Activated naive CD4-positive, alpha-beta T cell (primary cell): Measurements from ENCODE around the gene SLC22A17.
A peak's percentile ranks its signal among the peaks of the same experiment; 100 is the strongest.
"Not testable (repeated sequence)": the region's sequence is repeated elsewhere in the genome, so short reads cannot be mapped to it uniquely, and the experiment has no call there.

Source experiments
- DNase-seq, 4 experiments: peaks; one replicate each; lab custom pipeline; 2025; lab: John Stamatoyannopoulos, UW

The SLC22A17 gene

DNA sequence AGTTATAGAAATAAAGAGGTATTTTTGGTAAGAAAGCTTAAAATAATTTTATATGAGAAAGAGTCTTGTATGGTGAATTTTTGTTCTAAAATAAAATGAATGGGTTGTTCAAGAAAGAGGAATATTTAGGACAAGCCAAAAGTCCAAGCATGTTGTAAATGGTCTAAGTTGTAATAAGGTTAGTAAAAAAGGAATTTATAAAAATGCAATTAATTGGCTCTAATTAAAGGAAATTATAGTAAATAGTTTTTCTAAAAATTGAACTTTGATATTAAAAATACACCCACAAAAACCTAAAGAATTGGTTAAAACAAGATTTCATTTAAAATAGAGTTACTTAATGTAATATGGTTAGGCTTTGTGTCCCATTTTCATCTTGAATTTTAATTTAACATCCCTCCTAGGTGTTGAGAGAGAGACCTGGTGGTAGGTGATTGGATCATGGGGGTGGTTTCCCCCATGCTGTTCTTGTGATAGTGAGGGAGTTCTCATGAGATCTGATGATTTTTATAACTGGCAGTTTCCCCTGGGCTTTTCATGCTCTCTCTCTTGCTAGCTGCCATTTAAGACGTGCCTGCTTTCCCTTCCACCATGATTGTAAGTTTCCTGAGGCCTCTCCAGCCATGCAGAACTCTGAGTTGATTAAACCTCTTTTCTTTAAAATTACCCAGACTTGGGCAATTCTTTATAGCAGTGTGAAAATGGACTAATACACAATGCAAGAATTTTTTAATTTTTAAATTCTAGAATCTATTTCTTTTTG, 13.0 kb downstream of the SLC22A17 start:
- DNase-seq = no peak

DNA sequence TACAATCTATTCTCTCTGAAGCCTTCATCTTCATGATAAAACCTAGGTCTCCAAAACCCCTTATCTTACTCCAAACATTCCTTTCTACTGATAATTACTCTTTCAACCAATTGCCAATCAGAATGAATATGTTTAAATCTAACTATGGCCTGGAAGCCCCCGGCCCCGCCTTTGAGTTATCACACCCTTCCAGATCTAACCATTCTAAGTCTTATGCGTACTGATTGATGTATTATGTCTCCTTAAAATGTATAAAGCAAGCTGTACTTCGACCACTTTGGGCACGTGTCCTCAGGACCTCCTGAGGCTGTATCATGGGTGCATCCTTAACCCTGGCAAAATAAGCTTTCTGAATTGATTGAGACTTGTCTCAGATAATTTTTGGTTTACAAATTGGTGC, 17.1 kb downstream of the SLC22A17 start:
- DNase-seq = no peak

DNA sequence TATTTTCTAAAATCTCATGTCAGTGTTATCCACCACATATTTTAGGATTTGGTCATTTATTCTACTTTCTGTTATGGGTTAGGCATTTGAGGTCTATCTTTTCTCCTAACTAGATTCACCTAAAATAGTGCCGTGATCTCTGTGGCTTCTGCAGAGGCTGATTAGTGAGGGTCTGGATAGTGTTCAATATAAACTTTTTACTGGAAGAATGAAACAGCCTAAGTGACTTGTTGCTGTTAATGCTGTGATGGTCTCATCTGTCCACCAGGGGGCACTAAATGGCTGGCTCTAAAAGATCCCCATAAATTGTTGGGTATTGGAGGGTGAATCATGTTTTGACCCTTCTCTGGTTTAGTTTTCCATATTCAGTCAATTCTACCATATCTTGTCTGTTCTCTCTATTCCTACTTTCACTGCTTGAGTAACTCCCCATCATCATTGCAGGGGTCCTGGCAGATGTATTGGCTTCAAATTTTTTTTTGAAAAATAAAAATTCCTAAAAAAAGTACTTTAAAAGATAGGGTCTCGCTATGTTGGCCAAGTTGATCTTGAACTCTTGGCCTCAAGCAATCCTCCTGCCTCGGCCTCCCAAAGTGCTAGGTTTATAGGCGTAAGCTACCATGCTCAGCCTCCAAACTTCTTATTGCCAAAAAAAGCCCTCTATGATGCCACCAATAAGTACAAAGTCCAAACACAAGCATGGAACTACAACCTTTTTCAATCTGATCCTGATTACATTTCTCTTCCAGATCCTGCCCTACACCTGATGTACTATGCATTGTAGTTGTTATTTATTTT, 24.5 kb downstream of the SLC22A17 start:
- DNase-seq = peak in 2 of 4 experiments; percentile 9 to 38

DNA sequence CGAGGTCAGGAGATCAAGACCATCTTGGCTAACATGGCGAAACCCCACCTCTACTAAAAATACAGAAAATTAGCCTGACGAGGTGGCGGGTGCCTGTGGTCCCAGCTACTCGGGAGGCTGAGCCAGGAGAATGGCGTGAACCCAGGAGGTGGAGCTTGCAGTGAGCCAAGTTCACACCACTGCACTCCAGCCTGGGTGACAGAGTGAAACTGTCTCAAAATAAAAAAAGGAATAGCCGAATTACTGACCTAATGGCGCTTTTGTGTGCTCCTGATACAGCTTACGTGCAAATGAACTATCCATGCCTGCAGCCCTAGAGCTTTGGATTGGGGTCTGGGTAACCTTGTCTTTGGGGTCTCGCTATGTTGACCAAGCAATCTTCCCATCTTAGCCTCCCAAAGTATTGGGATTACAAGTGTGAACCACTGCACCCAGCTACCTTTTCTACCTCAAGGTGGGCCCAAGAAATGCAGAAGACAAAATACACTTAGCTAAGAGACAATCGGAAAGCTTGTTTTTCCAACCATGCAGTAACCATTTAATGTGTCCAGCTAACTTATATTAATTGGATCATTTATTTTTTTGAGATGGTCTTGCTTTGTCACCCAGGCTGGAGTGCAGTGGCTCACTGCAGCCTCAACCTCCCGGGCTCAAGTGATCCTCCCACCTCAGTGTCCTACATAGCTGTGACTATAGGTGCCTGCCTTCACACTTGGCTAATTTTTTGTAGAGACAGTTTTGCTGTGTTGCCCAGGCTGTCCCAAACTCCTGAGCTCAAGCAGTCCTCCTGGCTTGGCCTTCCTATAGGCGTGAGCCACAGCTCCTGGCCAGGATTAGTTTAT, 26.0 kb downstream of the SLC22A17 start:
- DNase-seq = no peak

DNA sequence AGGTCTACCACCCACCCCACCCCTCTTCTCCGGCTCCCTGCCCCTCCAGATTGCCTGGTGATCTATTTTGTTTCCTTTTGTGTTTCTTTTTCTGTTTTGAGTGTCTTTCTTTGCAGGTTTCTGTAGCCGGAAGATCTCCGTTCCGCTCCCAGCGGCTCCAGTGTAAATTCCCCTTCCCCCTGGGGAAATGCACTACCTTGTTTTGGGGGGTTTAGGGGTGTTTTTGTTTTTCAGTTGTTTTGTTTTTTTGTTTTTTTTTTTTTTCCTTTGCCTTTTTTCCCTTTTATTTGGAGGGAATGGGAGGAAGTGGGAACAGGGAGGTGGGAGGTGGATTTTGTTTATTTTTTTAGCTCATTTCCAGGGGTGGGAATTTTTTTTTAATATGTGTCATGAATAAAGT, 26.9 kb downstream of the SLC22A17 start:
- DNase-seq = not testable (repeated sequence)

DNA sequence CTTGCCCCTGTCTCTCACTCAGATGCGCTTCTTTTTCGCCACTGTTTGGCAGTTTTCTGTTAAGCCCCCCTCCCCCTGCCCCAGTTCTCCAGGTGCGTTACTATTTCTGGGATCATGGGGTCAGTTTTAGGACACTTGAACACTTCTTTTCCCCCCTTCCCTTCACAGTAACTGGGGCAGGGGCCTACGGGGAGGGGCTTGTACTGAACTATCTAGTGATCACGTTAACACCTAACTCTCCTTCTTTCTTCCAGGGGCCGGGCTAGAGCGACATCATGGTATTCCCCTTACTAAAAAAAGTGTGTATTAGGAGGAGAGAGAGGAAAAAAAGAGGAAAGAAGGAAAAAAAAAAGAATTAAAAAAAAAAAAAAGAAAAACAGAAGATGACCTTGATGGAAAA, 27.7 kb downstream of the SLC22A17 start:
- no peak for DNase-seq

DNA sequence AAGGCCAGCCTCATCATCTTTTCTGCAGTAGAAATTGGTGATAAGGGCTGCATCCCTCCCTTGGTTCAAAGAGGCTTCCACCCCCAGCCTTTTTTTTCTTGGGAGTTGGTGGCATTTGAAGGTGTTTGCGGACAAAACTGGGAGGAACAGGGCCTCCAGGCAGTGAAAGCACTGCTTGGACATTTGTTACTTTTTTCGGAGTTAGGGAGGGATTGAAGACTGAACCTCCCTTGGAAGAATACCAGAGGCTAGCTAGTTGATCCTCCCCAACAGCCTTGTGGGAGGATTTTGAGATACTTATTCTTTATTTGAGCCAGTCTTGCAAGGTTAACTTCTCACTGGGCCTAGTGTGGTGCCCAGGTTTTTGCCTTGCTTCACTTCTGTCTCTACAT, 28.2 kb downstream of the SLC22A17 start:
- DNase-seq = no peak

DNA sequence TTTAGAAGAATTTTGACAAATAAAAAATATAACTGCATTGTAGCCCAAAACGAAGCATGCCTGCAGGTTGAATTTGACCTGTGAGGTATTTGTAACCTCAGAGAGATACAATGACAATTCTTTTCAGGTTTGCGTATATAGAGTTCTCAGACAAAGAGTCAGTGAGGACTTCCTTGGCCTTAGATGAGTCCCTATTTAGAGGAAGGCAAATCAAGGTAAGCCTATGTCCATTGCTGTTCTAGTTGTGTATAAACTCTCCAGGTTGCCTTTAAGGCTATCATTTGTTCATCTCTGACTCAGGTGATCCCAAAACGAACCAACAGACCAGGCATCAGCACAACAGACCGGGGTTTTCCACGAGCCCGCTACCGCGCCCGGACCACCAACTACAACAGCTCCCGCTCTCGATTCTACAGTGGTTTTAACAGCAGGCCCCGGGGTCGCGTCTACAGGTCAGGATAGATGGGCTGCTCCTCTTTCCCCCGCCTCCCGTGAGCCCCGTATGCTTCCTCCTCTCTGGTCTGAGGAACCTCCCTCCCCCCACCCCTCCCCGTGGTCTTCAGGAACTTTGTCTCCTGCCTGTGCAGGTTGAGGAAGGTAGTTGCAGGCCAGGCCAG, 28.7 kb downstream of the SLC22A17 start:
- DNase-seq = no peak

DNA sequence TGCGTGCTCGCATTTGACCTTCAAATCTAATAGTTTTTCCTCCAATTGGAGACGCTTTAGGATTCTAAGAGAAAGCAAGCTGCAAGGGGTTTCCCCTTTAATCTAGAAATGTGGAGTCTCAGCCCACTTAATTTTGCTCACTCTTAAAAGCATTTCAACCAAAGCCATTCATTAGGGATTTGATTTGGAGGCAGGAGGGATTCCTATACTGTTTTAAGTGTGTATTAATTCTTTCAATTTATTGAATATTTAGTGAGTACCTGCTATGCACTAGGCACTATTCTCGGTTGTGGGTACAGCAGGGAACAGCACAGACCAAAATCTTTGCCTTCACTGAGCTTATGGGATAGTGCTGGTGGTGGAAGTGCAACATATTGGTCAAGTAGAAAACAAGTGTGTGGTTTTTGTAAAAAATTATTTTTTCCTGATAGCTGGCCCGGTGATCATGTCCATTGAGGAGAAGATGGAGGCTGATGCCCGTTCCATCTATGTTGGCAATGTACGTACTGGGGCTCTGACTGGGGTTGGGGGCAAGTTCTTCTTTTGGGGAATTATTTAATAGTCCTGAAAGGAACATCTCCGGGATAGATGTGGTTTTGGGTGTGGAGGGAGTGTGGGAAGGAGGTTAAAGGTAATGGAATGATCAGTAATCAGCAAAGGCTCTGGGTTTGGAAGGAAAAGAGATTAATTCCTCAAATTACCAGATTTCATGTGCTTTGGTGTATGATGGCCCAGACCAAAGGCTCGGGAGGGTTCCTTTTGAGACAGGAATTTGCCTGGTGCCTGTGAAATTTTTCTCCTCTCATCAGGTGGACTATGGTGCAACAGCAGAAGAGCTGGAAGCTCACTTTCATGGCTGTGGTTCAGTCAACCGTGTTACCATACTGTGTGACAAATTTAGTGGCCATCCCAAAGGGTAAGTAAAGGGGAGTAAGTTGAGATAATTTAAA, 29.8 kb downstream of the SLC22A17 start:
- no peak for DNase-seq

DNA sequence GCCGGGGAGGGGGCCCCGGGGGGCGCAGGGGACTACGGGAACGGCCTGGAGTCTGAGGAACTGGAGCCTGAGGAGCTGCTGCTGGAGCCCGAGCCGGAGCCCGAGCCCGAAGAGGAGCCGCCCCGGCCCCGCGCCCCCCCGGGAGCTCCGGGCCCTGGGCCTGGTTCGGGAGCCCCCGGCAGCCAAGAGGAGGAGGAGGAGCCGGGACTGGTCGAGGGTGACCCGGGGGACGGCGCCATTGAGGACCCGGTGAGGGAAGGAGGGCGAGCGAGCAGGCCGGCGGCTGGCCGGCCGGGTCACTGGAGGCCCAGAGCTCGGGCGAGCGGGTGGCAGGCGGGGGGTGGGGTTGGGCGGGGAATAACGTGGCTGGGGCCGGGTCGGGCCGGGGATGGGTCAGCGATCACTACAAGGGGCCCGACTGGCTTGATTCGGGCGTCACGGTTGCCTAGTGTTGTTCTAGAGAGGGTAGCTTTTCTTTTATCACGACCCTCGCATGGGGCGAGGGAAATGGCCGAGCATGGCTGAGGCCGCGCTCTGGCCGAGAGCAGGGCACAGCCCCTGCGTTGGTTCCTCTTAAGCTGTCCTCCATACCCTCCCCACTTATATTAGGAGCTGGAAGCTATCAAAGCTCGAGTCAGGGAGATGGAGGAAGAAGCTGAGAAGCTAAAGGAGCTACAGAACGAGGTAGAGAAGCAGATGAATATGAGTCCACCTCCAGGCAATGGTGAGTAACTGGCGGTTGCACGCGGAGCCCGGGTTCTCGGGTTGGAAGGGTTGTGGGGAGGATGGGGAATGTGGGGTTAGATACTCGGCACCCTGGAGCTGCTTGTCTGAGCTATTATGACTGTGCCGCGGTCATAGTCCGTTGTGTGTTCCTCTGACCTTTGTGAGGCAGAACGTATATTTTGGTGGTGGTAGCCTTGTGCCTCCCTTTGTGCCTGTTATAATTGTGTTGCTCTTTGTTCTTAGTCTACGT, 30.8 kb downstream of the SLC22A17 start:
- peak in 2 of 4 experiments; percentile 20 to 29 for DNase-seq

DNA sequence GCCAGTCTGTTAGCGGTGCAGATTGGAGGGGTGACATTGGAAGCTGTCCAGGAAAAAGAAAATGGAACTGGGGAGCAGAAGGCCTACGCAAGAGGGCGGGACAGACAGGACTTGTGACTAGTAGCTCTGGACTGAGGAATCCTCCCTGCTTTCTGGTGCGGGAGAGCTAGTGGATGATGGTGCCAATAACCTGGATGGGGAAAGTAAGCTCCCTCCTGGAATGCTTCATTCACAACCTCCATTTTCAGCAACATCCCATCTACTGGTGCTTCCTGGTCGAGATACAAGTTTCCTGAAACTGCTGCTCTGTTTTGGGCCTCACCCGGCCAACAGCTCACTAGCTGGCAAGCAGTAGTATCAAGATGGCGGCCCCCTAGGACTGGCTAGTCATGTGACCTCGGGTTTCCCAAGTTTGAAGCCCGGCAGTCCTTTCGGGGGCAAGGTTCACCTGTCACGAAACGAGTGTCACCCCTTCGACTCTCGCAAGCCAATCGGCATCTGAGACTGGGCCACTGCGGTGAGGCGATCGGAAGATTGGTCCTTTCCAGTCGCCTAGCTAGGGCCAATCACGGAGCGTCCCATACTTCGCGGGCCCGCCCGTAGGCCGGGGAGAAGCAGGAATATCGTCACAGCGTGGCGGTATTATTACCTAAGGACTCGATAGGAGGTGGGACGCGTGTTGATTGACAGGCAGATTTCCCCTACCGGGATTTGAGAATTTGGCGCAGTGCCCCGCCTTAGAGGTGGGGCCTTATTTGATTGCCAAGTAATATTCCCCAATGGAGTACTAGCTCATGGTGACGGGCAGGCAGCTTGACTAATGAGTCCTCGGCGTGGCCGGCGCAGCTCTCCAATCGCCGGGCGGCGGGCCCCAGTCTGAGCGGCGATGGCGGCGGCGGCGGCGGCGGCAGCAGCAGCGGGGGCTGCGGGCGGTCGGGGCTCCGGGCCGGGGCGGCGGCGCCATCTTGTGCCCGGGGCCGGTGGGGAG, 31.8 kb downstream of the SLC22A17 start, which contains the start of gene PABPN1:
TSS of gene PABPN1 (plus strand) at position 874 of the 988 bp plus-strand sequence. CDS start at position 887, 13 bp downstream.
- DNase-seq = peak; percentile 94 to 100 (median 96)

DNA sequence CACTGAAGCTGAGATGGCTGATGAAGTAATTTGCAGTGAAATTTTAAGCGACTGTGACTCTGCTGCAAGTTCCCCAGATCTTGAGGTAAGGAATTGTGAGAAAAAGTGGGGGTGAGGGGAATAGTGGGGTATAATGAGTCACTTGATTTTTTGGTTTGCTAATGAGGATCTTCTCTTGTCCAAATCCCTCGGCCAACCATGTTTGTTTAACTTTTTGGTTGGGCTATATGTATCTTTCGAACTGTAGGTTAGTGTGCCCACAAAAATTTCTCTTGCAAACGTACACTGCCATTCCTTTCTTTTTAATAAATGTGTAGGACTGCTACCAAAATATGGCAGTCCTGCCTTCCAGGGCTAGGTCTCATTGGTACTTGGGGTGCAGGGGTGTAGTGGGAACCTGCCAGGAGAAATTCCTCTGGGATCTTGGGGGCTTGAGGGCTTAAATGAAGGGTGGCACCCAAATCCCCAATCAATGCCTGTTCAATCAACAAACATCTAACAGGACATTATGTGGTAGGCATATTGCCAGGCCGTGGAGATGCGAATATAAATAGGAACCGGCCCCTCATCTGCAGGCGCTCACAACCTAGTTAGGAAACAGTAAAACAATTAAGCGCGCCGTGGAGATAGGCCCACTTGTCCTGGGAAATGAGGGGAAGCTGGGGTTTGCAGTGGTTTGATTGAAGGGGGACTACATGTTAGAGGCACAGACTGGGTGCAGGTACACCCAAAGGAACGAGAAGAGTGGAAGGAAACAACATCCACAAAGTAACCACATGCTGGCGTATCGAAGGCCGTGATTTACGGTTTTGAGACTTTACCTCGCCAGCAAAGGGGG, 32.7 kb downstream of the SLC22A17 start:
- no peak for DNase-seq

DNA sequence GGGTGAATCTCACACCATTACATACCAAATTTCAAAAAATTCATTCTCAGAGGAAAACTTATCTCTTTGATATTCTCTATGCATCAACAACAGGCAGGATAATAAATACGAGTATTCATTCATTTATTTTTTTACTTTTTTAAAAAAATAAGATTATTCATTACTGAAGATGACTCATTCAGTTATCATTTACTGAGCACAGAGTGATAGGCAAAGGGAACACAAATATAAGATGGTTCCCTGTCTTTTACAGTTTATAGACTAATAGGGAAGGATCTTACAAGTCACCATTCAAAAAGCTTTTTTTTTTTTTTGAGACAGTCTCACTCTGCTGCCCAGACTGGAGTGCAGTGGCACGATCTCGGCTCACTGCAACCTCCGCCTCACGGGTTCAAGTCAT, 36.4 kb downstream of the SLC22A17 start:
- no peak for DNase-seq

DNA sequence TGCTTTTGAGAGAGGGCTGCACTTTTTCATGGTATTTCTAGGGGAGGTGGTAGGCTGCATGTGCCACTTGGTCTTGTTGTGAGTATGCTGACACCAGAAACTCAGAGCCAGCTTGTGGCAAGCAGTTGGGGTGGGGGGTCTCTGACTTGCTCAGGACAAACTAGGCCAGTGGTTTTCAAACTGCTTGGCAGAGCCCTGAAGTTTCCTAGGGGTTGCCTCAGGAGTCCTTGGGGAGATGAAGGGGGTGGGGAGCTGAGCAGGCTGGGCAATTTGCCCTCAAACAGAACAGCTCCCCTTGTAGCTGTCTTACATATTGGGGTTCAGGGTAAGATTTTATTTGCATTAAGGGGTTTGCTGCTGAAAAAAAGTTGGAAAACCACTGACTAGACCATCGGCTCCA, 42.1 kb downstream of the SLC22A17 start:
- no peak for DNase-seq

DNA sequence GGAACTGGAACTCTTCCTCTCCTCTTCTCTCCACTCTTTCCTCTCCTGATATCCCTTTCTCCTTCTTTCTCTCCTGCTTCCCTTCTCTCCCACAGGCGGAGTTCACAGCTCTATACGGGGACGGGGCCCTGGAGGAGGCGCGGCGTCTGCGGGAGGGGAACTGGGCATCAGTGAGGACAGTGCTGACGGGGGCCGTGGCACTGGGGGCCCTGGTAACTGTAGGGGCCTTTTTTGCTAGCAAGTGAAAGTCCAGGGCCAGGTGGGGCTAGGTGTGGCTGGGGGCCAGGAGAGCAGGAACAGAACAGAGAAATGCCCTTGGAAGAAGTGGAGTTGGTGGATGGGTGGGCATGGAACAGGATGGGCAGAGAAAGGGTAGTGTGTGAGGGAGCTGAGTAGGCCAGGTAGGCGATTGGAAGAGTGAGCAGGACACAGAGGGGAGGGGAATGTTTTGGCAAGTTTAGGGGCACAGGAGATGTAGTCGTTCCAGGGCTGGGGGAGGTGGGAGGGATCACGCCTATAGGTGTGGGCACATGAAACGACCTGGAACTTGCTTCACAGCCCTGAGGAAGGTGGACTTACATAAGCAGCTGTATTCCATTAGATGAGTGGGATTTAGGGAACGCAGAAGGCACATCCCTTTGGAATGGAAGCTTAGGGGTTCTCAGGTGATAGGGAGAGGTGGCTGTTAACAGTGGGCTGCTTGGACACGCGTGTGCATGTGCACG, 43.8 kb downstream of the SLC22A17 start:
- DNase-seq = no peak
